ENCODE measurements around the gene CCDC74B.
"Not testable (repeated sequence)": the region's sequence is repeated elsewhere in the genome, so short reads cannot be mapped to it uniquely, and the experiment has no call there.

- not testable (repeated sequence) for TF ChIP-seq POLR2AphosphoS5, POLR2A (IDR thresholded peaks at IDR 0.05)
These were observed 11.2 kb upstream of the CCDC74B start for GRCh38 chr2:130155956-130156623.

Measured in transverse colon (tissue), 3 donors.